Measurements from ENCODE around the gene METRN.
A peak's percentile ranks its signal among the peaks of the same experiment; 100 is the strongest.
"Not testable (repeated sequence)": the region's sequence is repeated elsewhere in the genome, so short reads cannot be mapped to it uniquely, and the experiment has no call there.

The METRN gene

DNA sequence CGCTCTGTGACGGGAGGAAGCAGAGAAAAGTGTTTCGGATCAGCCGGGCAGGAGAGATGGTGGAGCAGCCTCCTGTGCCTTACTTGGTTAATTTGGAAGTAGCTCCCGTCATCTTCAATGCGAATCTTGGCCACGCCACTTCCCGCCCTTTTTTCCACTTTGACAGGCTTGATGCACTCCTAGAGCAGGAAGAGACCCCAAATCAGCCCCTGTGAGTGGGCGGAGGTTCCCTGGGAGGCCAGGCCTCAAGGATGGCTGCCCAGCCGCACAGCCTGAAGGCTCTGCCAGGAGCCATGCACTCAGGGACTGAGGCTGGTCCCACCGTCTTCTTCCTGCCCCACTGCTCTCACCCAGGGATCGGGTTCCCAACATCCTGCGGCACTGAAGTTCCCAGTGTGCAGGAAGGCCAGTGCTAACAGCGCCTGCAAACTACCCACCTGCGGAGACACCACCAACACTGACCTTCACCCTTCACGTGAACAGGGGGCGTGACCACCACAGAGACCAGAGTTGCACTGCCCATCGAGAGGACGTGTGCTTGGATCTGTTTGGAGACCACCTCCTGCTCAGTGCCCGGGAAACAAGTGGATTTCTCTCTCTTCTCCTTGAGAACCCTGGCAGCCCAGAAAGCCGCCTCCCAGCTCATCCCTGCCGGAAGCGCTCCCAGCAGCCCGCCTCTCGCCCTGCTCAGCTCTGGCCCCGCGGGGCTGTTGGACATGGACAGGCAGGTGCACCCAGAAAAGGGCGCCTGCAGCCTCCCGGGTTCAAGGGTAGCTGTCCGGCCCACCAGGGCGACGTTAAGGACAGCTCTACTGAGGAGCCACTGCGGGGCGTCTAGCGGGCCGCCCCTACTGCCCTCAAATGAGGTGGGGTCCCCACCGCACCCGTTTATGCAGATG, 24.9 kb downstream of the METRN start:
- no peak for DNase-seq

DNA sequence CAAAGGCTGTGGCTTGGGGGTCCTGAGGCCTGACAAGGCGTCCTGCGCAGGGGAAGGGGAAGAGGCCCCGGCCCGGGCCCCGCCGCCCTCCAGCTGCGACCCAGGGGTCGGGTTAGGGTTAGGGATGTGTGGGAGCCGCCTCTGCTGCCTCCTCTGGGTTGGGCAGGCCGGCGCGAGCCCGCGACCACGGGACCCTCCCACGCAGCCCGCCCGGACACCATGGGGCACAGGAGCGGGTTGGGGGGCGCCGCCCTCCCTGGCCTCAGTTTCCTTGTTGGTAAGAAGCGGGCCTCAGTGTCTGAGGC, 25.5 kb downstream of the METRN start:
- DNase-seq, result no peak

DNA sequence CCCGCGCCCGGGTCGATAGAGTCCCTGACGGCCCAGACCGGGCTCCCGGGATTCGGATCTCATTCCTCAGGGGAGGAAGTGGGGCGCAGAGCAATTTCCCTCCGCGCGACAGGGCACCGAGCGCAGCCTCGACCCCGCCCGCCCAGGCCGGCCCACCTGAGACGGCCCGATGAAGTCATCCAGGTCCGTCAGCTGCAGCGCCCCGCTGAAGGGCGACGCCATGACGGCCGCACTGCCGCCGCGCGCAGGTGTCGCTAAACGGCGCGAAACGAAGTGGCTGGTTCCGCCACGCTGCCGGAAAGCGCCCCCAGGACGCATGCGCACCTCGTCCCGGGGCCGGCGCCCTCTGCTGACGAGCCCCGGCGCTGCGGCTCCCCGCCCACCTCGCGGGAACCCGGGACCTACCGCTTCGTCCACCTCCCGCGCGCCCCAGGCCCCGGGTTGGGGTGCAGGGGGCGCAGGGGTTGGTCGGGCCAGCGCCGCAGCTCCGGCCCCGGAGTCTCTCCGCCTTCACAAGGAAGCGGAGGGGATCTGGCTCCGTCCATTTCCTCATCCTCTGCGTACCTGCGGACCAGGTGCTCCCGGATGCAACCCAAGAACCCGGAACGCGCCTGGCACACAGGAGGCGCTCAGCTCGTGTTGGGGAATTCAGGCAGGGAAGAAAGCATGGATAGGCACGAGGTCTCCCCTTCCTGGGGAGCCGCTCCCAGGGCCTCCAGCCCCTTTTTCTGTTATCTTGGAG, 26.0 kb downstream of the METRN start, which contains the start of gene CIAO3:
Gene CIAO3 (minus strand): TSS at position 234 of the 742 bp plus-strand sequence. CDS start 12 bp downstream, at position 222.
- peak; percentile 89 for DNase-seq

DNA sequence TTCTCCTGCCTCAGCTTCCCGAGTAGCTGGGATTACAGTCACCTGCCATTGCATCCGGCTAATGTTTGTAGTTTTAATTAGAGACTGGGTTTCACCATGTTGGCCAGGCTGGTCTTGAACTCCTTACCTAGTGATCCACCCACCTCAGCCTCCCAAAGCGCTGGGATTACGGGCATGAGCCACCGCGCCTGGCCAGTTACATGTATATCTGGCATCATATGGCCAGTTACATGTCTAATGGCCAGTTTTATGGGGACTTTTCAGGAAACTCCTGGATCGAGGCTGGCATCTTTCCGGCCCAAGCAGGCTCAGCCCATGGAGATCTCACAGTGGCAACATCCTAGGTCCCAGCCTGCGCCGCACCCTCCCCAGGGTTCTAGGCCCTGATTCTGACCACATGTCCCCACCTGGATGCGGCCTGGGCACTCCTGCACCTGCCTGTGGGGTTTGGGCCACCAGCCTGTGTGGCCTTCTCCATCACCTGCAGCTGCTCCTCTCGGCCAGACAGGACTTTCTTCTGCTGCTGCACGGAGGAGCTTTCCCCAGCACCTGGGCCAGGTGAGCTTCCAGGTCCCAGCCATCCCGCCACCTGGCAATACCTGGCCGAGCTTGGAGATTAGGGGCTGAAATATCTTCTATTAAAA, 27.2 kb downstream of the METRN start:
- DNase-seq, result no peak

DNA sequence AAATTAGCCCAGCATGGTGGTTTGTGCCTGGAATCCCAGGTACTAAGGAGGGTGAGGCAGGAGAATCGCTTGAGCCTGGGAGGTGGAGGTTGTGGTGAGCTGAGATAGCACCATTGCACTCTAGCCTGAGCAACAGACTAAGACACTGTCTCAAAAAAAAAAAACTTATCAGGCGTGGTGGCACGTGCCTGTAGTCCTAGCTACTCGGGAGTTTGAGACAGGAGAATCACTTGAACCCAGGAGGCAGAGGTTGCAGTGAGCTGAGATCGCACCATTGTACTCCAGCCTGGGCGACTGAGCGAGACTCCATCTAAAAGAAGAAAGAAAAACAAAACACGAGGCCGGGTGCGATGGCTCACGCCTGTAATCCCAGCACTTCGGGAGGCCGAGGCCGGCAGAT, 28.0 kb downstream of the METRN start:
- not testable (repeated sequence) for DNase-seq

DNA sequence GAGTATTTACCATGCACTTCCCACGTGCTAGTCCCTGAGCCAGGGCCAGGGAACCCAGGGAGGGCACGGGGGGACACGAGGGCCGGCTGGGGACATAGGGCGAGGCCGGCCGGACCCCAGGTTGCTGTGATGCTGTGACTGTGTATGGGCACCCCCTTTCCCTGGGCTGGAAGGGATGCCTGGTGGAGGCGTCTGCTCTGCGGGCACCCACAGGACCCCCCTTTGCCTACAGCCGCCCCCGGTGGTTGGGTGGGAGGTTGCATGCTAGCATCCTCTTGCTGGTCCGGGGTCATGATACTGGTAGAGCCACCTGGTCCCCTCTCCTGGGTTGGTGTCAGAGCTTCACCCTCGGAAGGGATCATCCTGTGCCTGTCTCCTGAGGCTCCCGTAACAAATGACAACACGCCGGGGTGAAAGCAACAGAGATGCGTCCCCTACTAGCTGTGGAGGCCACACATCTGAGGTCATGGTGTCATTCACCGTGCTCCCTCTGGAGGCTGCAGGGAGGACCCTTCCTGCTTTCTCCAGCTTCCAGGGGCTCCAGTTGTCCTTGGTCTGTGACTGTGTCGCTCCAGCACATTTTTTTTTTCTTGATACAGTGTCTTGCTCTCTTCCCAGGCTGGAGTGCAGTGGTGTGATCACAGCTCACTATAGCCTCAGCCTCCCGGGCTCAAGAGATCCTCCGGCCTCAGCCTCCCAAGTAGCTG, 29.0 kb downstream of the METRN start:
- DNase-seq, result no peak

DNA sequence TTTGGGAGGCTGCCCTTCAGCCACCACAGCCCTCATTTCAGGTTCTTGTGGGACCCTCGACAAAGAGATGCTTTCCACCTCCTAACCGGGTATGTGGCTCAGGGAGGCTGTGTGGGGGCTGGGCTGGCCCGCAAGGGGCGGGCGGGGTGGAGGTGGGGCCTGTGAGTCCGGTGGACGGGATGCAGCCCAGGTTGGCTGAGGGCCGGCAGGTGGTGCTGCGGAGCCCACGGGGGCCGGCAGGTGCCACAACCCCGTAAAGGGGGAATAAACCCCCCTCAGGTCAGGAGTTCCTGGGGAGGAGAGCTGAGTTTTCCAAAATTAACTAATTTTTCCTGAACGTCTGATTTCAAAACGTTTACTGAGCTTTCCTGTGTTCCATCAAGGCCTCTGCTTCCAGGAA, 30.8 kb downstream of the METRN start:
- no peak for DNase-seq

DNA sequence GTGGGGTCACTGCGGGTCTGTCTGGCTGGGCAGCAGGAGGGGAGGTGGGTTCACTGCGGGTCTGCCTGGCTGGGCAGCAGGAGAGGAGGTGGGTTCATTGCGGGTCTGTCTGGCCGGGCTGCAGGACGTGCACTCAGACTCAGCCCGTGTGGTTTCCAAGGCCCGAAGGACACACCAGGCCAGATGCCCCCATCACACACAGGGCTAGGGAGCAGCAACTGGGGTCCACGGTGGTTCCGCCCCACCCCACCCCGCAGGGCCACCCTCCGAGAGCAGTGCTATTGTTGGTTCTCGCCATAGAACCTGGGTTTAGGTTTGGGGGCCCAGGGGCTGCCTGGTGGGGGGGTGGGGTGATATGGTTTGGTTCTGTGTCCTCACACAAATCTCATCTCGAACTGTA, 31.7 kb downstream of the METRN start:
- DNase-seq, result no peak

DNA sequence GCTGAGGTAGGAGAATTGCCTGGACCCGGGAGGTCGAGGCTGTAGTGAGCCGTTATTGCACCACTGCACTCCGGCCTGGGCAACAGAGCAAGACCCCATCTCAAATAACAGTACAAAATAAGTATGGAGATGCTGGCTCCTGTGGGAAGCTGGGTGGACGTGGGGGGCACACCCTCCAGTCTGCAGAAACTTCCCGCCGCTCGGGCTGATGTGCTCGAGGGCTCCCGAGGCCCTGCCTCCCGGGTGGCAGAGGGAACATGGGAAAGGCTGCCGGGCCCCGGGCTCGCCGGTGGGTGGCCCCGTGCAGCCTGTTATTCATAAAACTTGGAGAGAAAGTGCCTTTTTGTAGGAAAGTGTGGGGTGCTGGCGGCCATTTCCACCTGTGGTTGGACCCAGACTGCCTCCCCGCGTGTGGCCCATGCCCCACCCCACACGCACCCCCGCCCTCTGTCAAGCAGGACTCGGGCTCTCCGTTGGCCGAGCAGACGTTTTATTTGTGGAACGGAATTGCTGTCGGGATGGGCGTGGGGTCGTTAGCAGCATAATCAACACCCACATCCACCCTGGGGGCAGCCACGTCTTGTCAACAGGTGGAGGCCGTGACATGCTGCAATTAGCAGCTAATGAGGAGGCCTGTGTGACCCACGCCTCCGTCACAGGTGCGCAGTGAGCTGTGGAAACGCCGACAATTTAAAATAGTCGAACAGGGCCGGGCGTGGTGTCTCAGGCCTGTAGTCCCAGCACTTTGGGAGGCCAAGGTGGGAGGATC, 33.2 kb downstream of the METRN start:
- DNase-seq, result no peak

DNA sequence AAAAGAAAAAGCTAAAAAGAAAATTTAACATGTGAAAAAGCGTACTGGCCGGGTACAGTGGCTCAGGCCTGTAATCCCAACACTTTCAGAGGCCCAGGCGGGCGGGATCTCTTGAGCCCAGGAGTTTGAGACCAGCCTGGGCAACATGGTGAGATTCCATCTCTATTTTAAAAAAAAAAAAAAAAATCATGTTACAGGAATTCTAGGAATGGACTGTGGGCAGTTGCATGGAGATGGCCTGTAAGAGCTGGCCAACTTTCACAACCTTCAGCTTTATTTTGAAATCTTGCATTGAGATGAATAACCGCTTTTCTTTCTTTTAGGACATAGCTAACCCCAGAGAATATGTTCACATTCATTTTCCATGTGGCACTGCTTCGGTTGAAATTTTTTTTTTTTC, 34.1 kb downstream of the METRN start:
- no peak for DNase-seq

DNA sequence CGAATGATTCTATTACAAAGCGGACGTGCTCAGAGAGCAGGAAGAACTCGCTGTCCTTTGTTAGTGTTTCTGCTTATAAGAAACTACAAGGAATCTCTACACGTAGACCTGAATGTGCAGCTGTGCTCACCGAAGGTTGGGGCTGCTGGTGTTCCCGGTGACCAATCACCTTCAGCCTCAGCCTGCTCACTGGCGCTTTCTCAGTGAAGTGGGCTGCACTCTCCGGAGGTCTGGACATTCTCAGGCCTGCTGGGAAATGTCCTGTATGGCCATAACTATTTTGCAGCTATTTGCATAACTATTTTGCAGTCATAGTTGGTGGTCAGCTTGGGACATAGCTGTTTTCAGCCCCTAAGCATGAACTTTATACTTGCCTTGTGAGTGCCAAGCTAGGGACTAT, 35.6 kb downstream of the METRN start:
- DNase-seq, result no peak

DNA sequence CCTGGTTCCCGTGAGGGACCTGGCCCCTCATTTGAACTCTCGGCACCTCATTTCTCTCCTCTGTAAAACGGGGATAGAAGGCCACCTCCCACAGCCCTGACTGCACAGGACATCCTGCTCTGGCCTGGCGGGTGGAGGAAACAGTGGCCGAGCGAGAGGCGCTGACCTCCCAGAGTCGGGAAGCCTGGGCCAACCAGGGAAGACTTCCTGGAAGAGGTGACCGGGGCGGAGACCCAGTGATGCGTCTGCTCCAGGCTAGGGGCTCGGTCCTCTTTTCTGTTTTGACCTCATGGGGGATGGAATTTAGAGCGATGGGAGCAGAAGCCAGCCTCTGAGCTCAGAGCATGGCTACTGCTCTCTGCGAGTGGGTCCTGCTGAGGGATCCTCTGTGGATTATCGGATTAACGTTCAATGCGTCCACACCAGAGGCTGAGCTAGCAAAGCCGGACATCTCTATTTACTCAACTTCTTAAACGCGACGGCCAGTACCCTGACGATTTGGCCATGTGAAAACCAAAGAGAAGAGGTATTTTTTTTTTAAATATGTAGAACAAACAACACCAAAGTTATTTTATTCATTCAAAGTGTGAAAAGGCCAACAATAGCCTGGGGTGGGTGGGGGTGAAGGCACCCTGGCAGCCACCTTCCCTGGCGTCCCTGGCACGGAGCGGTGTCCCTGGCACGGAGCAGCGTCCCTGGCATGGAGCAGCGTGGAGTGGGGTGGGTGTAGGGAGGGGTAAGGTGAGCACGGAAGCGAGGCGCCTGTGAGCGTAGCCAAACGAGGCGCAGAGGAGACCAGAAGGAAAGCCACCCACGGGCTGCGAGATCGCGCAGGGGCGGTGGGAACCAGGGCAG, 36.5 kb downstream of the METRN start:
- no peak for DNase-seq

DNA sequence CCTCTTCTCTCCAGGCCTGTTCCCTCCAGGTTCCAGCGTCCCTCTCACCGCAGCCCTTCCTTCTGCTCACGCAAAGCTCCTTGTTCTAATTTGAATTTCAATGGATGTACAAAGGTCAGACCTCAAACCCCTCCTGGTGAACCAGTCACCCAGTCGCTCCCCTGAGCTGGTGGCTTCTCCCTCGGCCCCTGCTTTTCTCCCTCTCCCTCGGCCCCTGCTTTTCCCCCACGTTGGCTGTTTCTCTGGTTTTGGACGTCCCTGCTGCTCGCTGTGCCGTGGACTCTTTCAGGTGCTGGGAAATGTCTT, 37.0 kb downstream of the METRN start:
- no peak for DNase-seq

DNA sequence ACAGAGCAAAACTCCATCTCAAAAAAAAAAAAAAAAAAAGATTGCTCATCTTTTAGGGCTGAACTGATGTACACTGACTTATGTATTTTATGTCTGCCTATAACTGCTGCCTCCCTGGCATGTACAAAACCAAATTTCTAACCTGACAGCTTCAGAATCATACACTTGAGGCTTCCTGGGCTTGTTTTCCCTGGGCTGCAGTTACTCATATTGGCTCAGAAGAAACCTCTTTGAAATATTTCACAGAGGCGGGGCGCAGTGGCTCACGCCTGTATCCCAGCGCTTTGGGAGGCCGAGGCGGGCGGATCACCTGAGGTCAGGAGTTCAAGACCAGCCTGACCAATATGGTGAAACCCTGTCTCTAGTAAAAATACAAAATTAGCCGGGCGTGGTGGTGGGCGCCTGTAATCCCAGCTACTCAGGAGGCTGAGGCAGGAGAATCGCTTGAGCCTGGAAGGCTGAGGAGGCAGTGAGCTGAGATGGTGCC, 39.2 kb downstream of the METRN start:
- DNase-seq, result not testable (repeated sequence)

DNA sequence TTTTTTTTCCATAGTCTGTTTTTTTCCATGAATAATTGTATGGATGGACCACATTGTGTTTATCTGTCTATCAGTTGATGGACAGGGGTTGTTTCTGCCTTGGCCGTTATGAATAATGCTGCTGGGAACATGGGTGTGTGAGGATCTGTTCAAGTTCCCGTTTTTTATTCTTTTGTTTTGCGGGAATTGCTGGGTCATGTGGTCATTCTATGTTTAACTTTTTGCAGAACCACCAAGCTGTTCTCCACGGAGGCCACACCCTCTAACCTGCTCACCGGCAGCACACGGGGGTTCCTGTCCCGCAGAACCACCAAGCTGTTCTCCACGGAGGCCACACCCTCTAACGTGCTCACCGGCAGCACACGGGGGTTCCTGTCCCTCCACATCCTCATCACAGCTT, 39.7 kb downstream of the METRN start:
- DNase-seq, result no peak

DNA sequence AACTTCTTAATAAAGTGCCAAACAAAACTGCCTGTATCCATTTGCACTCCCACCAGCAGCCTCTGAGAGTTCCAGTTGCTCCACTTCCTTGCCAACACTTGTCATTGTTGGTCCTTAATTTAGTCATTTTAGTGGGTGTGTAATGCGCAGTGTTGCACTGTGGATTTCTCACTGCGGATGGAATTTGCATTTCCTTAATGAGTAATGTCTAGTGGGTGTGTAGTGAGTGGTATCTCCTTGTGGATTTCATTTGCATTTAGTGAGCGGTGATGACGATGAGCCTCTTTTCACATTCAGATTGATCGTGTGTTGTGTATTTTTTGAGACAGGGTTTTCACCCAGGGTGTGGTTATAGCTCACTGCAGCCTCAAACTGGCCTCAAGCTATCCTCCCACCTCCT, 41.5 kb downstream of the METRN start:
- no peak for DNase-seq

DNA sequence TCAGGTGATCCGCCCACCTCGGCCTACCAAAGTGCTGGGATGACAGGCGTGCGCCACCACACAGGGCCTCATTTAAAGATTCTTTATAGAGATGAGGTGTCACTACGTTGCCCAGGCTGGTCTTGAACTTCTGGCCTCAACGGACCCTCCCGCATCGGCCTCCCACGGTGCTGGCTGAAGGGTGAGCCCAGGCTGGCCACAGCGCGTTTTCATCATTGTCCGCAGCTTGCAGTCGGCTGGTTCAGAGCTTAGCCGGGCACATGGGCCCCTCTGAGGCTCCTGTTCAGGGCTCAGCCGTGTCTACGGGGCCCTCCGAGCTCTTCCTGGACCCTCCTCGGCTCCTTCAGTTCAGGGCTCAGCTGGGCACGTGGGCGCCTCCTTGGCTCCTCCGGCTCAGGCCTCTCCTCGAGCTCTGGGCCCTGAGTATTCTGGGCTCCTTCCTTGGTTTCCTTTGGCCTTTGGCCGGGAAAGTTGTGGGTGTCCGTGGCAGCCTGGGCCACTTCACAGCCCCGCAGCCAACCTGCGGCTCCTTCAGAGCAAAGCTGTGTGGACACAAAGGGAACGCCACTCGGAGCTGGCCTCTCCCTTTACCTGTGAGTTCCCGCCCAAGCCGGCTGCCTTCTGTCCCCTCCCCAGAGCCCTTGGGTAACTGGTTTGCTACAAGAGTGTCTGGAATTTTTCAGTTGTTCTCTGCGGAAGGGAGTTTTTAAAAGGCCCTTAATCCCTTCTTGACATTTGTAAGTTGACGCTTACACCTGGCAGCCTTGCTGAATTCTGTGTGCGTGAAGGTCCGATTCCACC, 44.4 kb downstream of the METRN start:
- no peak for DNase-seq

DNA sequence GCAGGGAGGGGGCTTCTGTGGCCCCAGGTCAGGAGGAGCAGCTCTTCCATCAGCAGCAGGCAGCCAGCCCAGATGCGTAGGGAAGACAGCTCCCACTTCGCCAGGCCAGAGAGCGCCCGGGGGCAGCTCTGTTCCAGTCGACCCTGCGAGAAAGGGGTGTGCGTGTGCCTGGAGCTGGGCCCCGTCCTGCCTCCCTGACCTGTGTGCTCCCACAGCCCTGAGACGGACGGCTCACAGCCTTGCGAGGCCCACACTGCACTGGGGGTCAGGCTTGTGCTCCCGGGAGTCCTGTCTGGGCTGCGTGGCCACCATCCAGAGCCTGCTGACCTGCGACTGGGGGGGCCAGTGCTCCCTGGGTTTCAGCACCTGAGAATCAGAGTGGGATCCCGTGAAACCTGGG, 45.1 kb downstream of the METRN start:
- no peak for DNase-seq

DNA sequence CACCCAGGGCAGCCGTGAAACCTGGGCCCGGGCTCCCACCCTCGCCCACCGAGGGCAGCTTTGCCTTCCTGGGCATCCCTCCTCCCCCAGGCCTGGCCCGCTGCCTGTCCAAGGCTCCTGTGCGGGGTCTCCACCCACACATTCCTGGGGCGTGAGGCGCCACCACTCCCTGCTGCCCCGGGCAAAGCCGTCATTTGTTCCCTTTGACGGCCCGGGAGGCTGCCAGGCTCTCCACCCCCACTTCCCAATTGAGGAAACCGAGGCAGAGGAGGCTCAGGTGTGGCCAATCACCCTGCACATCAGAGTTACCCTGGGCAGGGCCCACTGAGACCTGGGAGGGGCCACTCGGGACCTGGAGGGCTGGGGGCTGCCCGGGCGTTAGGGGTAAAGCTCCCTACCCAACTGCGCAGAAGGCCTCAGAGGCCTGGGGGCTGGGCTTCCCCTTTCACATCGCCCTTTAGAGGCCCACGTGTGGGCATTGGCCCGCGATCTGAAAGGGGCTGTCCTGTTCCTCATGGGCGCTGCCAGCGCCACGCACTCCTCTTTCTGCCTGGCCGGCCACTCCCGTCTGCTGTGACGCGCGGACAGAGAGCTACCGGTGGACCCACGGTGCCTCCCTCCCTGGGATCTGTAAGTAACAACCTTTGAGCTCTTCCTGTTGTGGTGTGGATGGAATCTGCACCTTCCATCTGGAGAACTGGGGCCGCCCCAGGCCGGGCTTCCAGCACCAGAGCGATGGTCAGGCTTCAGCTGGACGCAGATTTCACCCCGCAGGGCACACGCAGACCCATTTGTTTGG, 45.8 kb downstream of the METRN start, which contains the start of gene MSLN:
Gene MSLN (plus strand): TSS at position 190 of the 799 bp plus-strand sequence. CDS start 1,947 bp downstream, outside the sequence.
- DNase-seq, result no peak
